GM10266 (cell line): Measurements from ENCODE around the gene CTDP1.
A peak's percentile ranks its signal among the peaks of the same experiment; 100 is the strongest.

ENCODE experiments used
- DNase-seq: peaks from one replicate; pipeline ENCODE4 v3.0.0; 2012; ENCODE audit errors: extremely low spot score
- TF ChIP-seq, protein P1 (sequence below): IDR thresholded peaks from 2 replicates; pipeline ENCODE4 v1.5.1; 2012; ENCODE audit warnings: mild to moderate bottlenecking, low read depth; ENCODE audit not compliant: control insufficient read depth, insufficient read depth; ENCODE audit errors: missing control alignments

CTDP1 gene

DNA sequence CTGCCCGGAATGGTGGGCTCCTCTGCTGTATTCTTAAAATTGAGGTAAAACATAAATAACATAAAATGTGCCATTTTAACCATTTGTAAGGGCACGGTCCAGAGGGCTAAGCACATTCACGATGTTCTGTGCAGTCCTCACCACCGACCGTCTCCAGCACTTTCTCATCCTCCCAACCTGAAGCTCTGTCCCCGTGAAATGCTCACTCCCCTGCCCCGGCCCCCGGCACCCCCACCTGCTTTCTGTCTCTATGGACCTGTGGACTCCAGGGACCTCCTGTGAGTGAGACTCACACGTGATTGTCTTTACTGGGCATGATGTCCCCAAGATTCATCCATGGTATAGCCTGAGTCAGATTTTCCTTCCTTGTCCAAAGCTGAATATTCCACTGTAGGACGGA lies 38.7 kb upstream of the CTDP1 start:
- no peak for DNase-seq
- TF ChIP-seq, protein P1, sequence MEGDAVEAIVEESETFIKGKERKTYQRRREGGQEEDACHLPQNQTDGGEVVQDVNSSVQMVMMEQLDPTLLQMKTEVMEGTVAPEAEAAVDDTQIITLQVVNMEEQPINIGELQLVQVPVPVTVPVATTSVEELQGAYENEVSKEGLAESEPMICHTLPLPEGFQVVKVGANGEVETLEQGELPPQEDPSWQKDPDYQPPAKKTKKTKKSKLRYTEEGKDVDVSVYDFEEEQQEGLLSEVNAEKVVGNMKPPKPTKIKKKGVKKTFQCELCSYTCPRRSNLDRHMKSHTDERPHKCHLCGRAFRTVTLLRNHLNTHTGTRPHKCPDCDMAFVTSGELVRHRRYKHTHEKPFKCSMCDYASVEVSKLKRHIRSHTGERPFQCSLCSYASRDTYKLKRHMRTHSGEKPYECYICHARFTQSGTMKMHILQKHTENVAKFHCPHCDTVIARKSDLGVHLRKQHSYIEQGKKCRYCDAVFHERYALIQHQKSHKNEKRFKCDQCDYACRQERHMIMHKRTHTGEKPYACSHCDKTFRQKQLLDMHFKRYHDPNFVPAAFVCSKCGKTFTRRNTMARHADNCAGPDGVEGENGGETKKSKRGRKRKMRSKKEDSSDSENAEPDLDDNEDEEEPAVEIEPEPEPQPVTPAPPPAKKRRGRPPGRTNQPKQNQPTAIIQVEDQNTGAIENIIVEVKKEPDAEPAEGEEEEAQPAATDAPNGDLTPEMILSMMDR = no peak

DNA sequence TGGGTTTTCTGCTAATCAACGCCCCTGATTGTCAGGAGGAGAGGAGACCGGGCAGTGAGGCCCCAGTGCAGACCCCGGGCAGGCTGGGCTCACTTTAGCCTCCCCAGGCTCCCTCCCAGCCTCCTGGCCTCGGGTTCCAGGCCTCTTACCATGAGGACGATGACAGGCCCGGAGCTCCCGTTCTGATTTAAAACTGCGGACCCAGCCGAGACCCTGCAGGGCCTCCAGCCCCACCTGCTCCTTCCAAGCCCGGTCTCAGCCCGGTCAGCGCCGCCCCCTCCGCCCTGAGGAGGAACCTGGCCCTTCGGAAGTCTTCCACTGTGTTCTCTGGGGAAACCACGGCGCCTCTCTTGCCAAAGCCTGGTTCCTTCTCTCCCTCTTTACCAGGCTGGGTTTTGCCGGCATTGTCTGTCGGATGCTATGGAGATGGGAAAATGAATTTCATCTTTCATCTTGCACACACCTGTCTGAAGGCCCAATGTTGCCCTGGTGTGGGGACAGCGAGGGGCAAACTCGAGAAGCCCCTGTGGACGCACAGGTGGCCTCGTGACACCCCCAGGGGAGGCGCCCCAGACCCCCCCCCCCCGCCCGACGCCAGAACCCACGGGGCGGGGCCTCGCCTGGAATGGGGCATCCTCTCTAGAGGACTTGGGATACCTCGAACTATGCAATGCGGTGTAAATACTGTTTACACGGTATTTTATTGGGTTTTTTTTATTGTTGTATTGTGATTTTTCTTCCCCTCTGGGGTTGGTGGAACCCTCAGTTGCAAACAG lies 37.7 kb upstream of the CTDP1 start:
- DNase-seq = no peak
- TF ChIP-seq, protein P1 = no peak

DNA sequence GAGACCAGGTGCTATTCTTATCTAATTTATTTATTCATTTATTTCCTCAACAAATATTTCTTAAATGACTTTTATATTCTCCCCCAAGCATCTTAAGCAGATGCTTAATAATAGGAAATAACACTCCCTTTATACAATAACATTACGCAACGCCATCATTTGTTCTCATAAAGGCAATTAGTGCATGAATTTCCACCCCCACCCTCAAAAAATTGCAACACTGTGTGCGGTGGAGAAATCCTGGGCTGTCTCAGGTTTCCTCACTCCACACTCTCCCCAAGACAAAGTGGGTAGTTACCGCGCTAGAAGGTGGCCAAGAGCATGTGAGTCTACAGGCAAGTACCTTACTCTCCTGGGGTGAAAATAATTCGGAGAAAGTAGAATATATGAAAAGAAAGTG lies 37.0 kb upstream of the CTDP1 start:
- DNase-seq = no peak
- TF ChIP-seq, protein P1 = no peak

DNA sequence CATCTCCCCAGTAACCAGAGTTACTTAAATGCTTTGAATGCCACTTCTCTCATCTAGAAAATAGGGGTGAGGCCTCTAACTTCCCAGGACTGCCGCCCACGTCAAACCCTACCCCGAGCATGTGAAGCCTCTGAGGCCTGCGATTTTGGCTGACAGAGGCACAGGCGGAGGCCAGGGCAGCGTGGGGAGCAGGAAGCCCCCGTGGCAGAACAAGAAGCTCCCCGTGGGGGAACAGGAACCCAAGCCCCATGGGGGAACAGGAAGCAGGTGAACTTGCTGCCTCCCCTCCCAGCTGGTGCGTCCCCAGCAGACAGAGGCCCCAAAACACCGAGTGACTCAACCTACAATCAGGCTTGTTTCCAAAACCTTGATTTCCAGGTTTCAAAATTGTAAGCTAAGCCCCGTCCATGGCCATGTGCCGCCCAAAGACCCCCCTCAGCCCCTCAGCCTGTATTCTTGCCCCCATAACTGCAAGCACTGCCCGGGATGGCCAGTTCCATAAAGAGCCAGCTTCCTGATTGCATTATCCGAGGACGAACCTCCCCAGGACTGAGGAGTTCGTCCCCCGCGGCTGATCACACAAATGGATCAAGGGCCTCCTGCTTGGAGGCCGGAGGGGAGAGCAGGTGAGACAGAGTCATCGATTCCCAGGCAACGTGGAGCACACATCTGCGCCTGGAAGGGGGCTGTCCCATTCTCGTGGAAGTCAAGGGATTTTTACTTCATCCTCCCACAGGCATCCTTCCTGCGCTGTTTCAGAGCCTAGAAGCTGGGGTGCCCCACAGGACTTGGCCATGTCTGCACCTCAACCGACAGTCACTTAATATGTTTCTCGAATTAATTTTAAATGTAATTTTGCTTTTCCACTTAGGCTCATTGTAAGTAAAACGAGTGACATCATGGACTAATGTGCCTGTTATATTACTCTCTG lies 36.3 kb upstream of the CTDP1 start:
- TF ChIP-seq, protein P1 = no peak
- no peak for DNase-seq

DNA sequence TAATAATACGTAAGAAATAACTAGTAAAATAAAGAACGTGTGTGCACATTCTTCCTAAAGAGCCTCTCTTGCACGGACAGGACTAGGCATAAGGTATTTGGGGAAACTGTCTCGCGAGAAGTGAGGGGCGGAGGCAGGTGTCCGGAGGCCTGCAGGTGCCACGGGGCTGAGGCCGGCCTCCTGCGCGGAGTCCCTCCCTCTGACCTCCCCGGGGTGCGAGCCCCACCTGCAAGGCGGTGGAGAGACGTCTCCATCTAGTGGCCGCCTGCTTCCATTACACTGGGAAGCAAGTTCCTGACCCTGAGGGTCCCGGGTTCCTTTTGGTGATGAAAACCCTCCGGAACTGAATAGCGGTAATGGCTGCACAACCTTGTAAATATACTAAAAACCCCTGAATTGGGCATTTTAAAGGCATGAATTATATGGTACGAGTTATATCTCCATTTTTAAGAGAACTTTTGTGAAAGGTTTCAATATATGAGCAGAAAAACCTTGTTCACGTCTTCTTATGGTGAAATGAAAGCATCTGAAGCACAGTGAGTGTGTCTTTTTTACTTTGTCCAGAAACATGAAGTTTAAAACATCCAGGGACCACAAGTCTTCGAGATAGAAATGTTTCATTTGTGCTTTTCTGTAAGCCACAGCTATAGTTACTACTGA lies 35.5 kb upstream of the CTDP1 start:
- DNase-seq = peak; percentile 94
- TF ChIP-seq, protein P1 = peak; percentile 92

DNA sequence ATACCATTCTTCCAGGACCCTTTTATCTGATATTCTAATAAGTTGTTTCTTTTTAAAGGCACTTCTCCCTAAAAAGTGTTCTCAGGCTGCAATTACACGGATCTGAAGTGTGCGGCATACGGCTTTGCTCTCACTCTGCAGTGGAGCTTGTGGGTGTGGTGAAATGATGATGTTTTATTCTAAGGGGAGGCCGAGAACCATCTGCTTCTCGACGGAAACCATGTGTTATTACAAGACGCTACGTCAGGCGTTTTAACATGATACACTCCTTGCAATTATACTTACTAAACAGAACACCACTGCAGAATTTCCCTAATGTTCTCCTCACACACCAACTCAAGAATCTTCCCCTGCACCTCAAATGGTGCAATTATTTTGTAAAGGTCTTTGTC lies 34.9 kb upstream of the CTDP1 start:
- TF ChIP-seq, protein P1 = no peak

More for the DNA sequence above, 34.9 kb upstream of the CTDP1 start:
- DNase-seq = no peak
